Transverse colon (tissue), 4 donors: ENCODE data around the gene IL15RA. TPM values are rescaled to one million over a fixed set of nuclear protein-coding genes. Genes with fewer than 3 reads are reported as not detected.
"Not testable (repeated sequence)": the region's sequence is repeated elsewhere in the genome, so short reads cannot be mapped to it uniquely, and the experiment has no call there.

Source experiments
- DNase-seq: peaks from one replicate; pipeline ENCODE4 v3.0.0-alpha.2; 2019
- H3K27ac ChIP-seq, 4 donors: fragments of 200-600 bp; sonication (generic); 2 replicates each; pipeline ENCODE4 v1.5.1; 2016 to 2018; ENCODE audit warnings: inconsistent platforms in 4 of 4
- H3K27me3 ChIP-seq: fragments of 200-600 bp; sonication (generic); 2 replicates; pipeline ENCODE4 v1.5.1; 2017; ENCODE audit warnings: inconsistent platforms
- H3K36me3 ChIP-seq, 4 donors: fragments of 200-600 bp; sonication (generic); 2 replicates each; pipeline ENCODE4 v1.5.1; 2017 to 2019; ENCODE audit warnings: inconsistent platforms in 4 of 4
- H3K4me1 ChIP-seq, 4 donors: fragments of 200-600 bp; sonication (generic); 2 replicates each; pipeline ENCODE4 v1.5.1; 2017 to 2020; ENCODE audit warnings: inconsistent platforms in 4 of 4
- H3K4me3 ChIP-seq, 4 donors: fragments of 200-600 bp; sonication (generic); 1 replicate in 1 of 4; 2 replicates in 3 of 4; pipeline versions ENCODE4 v1.5.1 to v1.6.1; 2017 to 2019; ENCODE audit warnings: inconsistent platforms in 4 of 4
- H3K9me3 ChIP-seq, 2 donors: fragments of 200-600 bp; sonication (generic); 2 replicates each; pipeline ENCODE4 v1.5.1; 2017 to 2019; ENCODE audit warnings: inconsistent platforms in 2 of 2
- EP300 ChIP-seq: sonication (generic); formaldehyde crosslinking; IDR thresholded peaks from one replicate; pipeline ENCODE4 v1.6.1; 2017; ENCODE audit warnings: antibody characterized with exemption, low read depth
- POLR2A ChIP-seq: fragments of 450-650 bp; IDR thresholded peaks from one replicate; pipeline ENCODE4 v1.6.1; 2016; ENCODE audit warnings: antibody characterized with exemption, mild to moderate bottlenecking, moderate library complexity
- POLR2AphosphoS5 ChIP-seq, 3 donors: sonication (generic); formaldehyde crosslinking; IDR thresholded peaks; one replicate each; pipeline ENCODE4 v1.6.1; 2016; ENCODE audit warnings: antibody characterized with exemption in 3 of 3
- WGBS, 2 donors: methylation state at CpG; one replicate each; pipeline ENCODE4 v1.1.5; 2018; ENCODE audit warnings: low coverage in 1 of 2; 5-methylcytosine and 5-hydroxymethylcytosine counted together
- in situ Hi-C, 4 donors: fragments of 200-750 bp; cut with MboI; loops; one replicate each; pipeline versions ENCODE4 v1.15.0 to v1.15.1; 2017; ENCODE audit warnings: low sequenced_read_pairs in 3 of 4, low pct_ligation_motif_present in 1 of 4, low pct_unique_long_range_greater_than_20kb in 1 of 4
- intact Hi-C: fragments of 100-400 bp; cut with DNase I; formaldehyde crosslinking; loops from one replicate; pipeline ENCODE4 v1.15.1; 2023; ENCODE audit warnings: low total_unique reads
- total RNA-seq, 4 donors: library from RNA; depleted of rRNA; stranded (reverse); fragments of >200 nt; gene quantifications; one replicate each; pipeline ENCODE4 v1.1.0, GENCODE V29; 2016
- TF ChIP-seq, protein P1 (sequence below), 5 experiments: fragments of 200-600 bp in 3 of 5; fragments of 450-650 bp in 2 of 5; sonication (generic) in 3 of 5; IDR thresholded peaks; 1 replicate in 2 of 5; 2 replicates in 3 of 5; pipeline ENCODE4 v1.5.1; 2016 to 2017; ENCODE audit warnings: antibody characterized with exemption in 5 of 5, inconsistent platforms in 3 of 5, mild to moderate bottlenecking in 2 of 5, moderate library complexity in 1 of 5

Gene IL15RA
- total RNA-seq, 4 donors from 2014 or later: 3.7 to 58.1 (median 24.6) TPM

DNA sequence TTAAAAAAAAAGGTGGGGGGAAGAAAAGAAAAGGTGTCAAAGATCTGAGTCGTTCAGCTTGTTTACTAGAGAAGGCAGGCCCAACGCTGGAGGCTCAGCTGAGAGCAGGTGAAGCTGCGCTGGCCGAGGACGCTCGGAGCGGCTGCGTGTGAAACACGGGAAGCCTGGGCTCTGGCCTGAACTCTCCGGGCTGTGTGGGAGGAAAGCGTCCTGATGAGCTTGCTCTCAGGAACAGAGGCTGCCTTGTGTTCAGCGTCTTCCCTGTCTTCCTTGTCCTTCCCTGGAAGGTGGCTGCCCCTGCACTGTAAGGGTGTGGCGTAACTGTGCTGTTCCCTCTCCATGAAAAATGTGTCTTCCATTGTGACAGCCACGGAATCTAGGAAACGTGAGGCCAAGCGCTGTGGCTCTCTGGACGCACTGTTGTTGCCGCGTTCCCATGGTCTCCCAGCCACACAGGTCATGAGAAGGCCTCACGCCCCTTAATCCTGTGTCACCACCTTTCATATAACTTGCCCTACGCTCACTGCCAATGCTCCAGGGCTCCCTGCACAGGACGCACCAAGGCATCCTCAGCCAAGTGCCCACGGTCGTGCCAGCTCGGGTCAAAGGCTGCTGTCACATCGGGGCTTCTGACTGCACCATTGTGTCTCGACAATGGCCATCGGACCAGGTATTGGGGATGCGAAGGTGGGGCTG is 15.8 kb downstream of the IL15RA start:
- TF ChIP-seq EP300 (no peak), POLR2A (no peak), POLR2AphosphoS5 (IDR thresholded peaks at IDR 0.05) (no peak)
- TF ChIP-seq, protein P1, sequence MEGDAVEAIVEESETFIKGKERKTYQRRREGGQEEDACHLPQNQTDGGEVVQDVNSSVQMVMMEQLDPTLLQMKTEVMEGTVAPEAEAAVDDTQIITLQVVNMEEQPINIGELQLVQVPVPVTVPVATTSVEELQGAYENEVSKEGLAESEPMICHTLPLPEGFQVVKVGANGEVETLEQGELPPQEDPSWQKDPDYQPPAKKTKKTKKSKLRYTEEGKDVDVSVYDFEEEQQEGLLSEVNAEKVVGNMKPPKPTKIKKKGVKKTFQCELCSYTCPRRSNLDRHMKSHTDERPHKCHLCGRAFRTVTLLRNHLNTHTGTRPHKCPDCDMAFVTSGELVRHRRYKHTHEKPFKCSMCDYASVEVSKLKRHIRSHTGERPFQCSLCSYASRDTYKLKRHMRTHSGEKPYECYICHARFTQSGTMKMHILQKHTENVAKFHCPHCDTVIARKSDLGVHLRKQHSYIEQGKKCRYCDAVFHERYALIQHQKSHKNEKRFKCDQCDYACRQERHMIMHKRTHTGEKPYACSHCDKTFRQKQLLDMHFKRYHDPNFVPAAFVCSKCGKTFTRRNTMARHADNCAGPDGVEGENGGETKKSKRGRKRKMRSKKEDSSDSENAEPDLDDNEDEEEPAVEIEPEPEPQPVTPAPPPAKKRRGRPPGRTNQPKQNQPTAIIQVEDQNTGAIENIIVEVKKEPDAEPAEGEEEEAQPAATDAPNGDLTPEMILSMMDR (IDR thresholded peaks at IDR 0.05): no peak
- H3K36me3 ChIP-seq: peaks cover 0 to 16% (median 0%) of the 10 kb centered on the region in 4 donors
- no peak overlapping the region for H3K4me3 ChIP-seq
- H3K9me3 ChIP-seq: no peaks in the 10 kb centered on the region
- 74 to 96% methylated on average over 4 to 29 of the region's 29 CpGs for whole genome bisulfite sequencing, 2 donors
- H3K27me3 ChIP-seq: no peaks in the 10 kb centered on the region
- H3K4me1 ChIP-seq: peaks cover 0 to 5% (median 0%) of the 10 kb centered on the region in 4 donors
- no peak overlapping the region for H3K27ac ChIP-seq
- in situ Hi-C loops (no loop called here), intact Hi-C loops (no loop called here)
- DNase-seq: no peak

GRCh38 chr10:5960973-5961275 is 16.4 kb downstream of the IL15RA start:
- peaks cover 0 to 16% (median 0%) of the 10 kb centered on the region in 4 donors for H3K36me3 ChIP-seq
- H3K4me3 ChIP-seq, DNase-seq, H3K27me3 ChIP-seq, in situ Hi-C loops, intact Hi-C loops, H3K27ac ChIP-seq, H3K9me3 ChIP-seq, H3K4me1 ChIP-seq: not testable (repeated sequence)
- WGBS, 2 donors: 97 to 100% methylated on average over 6 to 10 of the region's 10 CpGs

- in situ Hi-C loops: no loop called here
- Histone ChIP-seq H3K27me3 (no peaks in the 10 kb centered on the region), H3K9me3 (no peaks in the 10 kb centered on the region), H3K27ac (no peak overlapping the region), H3K4me3 (no peak overlapping the region), H3K4me1 (peaks cover 0 to 5% (median 0%) of the 10 kb centered on the region in 4 donors), H3K36me3 (peaks cover 0 to 16% (median 0%) of the 10 kb centered on the region in 4 donors)
- TF ChIP-seq POLR2AphosphoS5 (IDR thresholded peaks at IDR 0.05) (no peak), EP300 (no peak), POLR2A (no peak)
- TF ChIP-seq, protein P1 (IDR thresholded peaks at IDR 0.05): no peak
- intact Hi-C loops: no loop called here
- no peak for DNase-seq
- WGBS, 2 donors: 96 to 100% methylated on average over 2 to 18 of the region's 18 CpGs
Measured at GRCh38 chr10:5960070-5960972, 17.0 kb downstream of the IL15RA start.

- Histone ChIP-seq H3K27ac (no peak overlapping the region), H3K4me1 (no peaks in the 10 kb centered on the region), H3K9me3 (no peaks in the 10 kb centered on the region), H3K27me3 (no peaks in the 10 kb centered on the region), H3K4me3 (no peak overlapping the region), H3K36me3 (peaks cover 0 to 16% (median 0%) of the 10 kb centered on the region in 4 donors)
- in situ Hi-C loops: no loop called here
- intact Hi-C loops: no loop called here
- TF ChIP-seq POLR2AphosphoS5 (IDR thresholded peaks at IDR 0.05): no peak
- TF ChIP-seq, protein P1 (IDR thresholded peaks at IDR 0.05): no peak
- TF ChIP-seq POLR2A: no peak
- TF ChIP-seq EP300: no peak
- WGBS, 2 donors: 85% methylated on average over 10 of the region's 10 CpGs; no CpG with 5 or more reads in 1 of the 2 donors
- DNase-seq: no peak
Measured at GRCh38 chr10:5959581-5960069, 17.7 kb downstream of the IL15RA start.
